ENCODE results near the gene RASA2.

DNA sequence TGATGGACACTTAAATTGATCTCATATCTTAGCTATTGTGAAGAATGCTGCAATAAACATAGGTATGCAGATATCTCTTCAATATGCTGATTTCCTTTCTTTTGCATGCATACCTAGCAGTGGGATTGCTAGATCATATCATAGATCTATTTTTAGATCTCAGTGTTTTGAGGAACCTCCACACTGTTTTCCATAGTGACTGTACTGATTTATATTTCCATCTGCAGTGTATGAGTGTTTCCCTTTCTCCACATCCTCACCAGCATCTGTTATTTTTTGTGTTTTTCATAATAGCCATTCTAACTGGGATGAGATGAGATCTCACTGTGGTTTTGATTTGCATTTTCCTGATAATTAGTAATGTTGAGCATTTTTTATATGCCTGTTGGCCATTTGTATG lies 17.1 kb upstream of the RASA2 start:
- TF ChIP-seq, protein P1, sequence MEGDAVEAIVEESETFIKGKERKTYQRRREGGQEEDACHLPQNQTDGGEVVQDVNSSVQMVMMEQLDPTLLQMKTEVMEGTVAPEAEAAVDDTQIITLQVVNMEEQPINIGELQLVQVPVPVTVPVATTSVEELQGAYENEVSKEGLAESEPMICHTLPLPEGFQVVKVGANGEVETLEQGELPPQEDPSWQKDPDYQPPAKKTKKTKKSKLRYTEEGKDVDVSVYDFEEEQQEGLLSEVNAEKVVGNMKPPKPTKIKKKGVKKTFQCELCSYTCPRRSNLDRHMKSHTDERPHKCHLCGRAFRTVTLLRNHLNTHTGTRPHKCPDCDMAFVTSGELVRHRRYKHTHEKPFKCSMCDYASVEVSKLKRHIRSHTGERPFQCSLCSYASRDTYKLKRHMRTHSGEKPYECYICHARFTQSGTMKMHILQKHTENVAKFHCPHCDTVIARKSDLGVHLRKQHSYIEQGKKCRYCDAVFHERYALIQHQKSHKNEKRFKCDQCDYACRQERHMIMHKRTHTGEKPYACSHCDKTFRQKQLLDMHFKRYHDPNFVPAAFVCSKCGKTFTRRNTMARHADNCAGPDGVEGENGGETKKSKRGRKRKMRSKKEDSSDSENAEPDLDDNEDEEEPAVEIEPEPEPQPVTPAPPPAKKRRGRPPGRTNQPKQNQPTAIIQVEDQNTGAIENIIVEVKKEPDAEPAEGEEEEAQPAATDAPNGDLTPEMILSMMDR (IDR thresholded peaks at IDR 0.05) = no peak
- TF ChIP-seq ZFX (IDR thresholded peaks at IDR 0.05; ENCODE audit: borderline replicate concordance) = no peak

Data from 22Rv1 (cell line).